T-helper 1 cell treated with Interleukin-12 subunit alpha and Interleukin-12 subunit beta and Interleukin-4 antibody, amounts not matched to agents 30 μg/mL and 1 μg/mL, for 36 hours (primary cell): ENCODE results near the gene GOLIM4.
"Not testable (repeated sequence)": the region's sequence is repeated elsewhere in the genome, so short reads cannot be mapped to it uniquely, and the experiment has no call there.

Source experiments
- H3K27ac Mint-ChIP-seq: one replicate; pipeline ENCODE4 v1.8.0; 2021; ENCODE audit warnings: mild to moderate bottlenecking, mixed read lengths
- H3K27me3 Mint-ChIP-seq: one replicate; pipeline ENCODE4 v1.8.0; 2021; ENCODE audit warnings: low read depth, mixed read lengths
- H3K36me3 Mint-ChIP-seq: one replicate; pipeline ENCODE4 v1.8.0; 2021; ENCODE audit warnings: low read depth, mixed read lengths
- H3K4me1 Mint-ChIP-seq: one replicate; pipeline ENCODE4 v1.8.0; 2021; ENCODE audit warnings: low read depth, mixed read lengths
- H3K4me3 Mint-ChIP-seq: one replicate; pipeline ENCODE4 v1.8.0; 2021; ENCODE audit warnings: mild to moderate bottlenecking, moderate library complexity, mixed read lengths
- H3K9me3 Mint-ChIP-seq: one replicate; pipeline ENCODE4 v1.8.0; 2021; ENCODE audit warnings: mixed read lengths

GOLIM4 gene

DNA sequence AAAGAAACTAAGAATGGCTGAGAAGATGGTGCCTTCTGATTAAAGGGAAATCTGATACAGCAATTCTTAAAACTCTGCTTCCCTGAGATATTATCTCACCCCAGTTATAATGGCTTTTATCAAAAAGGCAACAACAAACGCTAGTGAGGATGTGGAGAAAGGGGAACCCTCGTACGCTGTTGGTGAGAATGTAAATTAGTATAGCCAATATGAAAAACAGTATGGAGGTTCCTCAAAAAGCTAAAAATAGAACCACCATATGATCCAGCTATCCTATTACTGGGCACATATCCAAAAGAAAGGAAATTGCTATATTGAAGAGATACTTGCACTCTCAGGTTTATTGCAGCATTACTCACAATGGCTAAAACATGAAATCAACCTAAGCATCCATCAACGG lies 65.1 kb downstream of the GOLIM4 start:
- Mint-ChIP-seq H3K4me1 (peaks cover 6% of the 10 kb centered on the region), H3K27me3 (no peaks in the 10 kb centered on the region), H3K27ac (no peak overlapping the region), H3K36me3 (no peaks in the 10 kb centered on the region), H3K9me3 (no peaks in the 10 kb centered on the region), H3K4me3 (no peak overlapping the region)

DNA sequence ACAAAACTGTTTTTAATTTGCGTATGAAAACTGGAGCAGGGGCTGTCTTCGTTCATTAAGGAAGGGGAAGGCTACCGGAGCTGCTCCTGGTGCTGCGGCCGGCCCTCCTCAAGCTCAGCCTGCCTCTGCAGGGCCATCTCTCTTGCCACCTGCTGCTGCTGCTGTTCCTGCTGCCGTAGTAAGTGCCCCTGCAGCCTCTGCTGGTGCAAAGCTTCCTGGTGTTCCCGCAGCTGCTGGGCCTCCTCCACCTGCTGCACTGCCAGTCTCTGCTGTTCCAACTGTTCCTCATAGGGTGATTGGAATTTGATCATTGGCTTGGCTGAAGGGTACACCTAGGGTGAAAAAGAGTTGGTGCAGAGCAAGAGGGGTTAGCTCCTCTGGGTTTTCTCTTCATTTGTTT lies 66.0 kb downstream of the GOLIM4 start:
- no peaks in the 10 kb centered on the region for H3K36me3 Mint-ChIP-seq
- no peak overlapping the region for H3K4me3 Mint-ChIP-seq
- H3K4me1 Mint-ChIP-seq = peaks cover 13% of the 10 kb centered on the region
- H3K9me3 Mint-ChIP-seq = no peaks in the 10 kb centered on the region
- H3K27me3 Mint-ChIP-seq = no peaks in the 10 kb centered on the region
- no peak overlapping the region for H3K27ac Mint-ChIP-seq

DNA sequence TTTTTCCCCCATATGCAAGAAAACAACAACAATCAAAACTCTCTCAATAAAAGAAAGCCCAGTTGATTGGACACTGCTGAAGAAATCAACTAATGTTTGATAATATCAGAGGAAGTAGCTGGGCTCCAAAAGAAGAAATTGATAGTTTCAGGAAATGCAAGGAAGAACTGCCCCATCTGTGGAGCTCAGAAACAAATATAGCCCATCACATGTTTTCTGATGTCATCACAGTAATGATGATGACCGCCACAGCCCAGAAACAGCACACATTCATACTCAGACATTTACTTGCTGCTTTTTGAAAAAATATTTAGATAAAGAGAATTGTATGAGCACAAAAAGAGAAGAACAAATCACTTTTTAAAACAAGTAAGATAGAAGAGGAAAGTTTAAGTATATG lies 67.6 kb downstream of the GOLIM4 start:
- no peaks in the 10 kb centered on the region for H3K27me3 Mint-ChIP-seq
- peaks cover 22% of the 10 kb centered on the region for H3K4me1 Mint-ChIP-seq
- H3K9me3 Mint-ChIP-seq = no peaks in the 10 kb centered on the region
- H3K27ac Mint-ChIP-seq = no peak overlapping the region
- no peak overlapping the region for H3K4me3 Mint-ChIP-seq
- H3K36me3 Mint-ChIP-seq = no peaks in the 10 kb centered on the region

DNA sequence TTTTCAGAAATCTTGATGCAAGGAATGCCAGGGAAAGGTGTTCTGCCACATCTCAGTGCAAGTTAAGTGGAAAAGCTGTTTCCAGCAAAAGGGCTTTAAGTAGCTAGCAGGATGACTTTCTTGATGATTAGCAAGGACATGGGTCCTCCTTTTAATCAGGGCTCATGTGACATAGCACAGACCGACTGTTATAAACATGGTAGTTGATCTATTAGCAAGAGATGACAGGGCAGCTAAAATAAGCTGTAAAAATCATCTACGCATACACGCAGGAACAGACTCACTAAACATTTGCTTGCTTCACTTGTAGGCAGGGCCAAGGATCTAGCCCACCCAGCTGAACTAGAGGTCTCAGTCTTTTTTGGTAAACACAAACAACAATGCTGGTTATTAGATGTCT lies 69.0 kb downstream of the GOLIM4 start:
- Mint-ChIP-seq H3K9me3 (no peaks in the 10 kb centered on the region), H3K4me3 (no peak overlapping the region), H3K4me1 (peaks cover 27% of the 10 kb centered on the region), H3K36me3 (no peaks in the 10 kb centered on the region), H3K27ac (no peak overlapping the region), H3K27me3 (no peaks in the 10 kb centered on the region)

DNA sequence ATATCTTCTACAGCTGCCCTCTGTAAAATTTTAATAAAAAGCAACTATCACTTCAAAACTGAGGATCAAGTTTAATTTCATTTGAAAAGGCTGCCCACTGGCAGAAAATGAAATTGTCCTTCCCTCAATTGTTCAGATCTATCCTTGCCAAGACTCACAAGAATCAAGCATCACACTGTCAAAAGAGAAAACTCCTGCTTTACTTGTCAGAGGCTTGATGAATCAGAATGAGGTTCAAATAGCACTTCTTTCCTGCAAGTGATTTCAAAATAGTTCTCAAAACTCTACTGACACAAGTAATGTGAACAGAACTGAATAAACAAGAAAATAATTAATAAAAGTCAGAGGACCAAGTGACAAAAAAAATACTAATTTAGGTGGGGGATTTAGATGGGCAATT lies 70.6 kb downstream of the GOLIM4 start:
- no peaks in the 10 kb centered on the region for H3K36me3 Mint-ChIP-seq
- peak overlapping the region; percentile 28 for H3K4me3 Mint-ChIP-seq
- peak overlapping the region; percentile 63 for H3K27ac Mint-ChIP-seq
- no peaks in the 10 kb centered on the region for H3K9me3 Mint-ChIP-seq
- peaks cover 27% of the 10 kb centered on the region for H3K4me1 Mint-ChIP-seq
- no peaks in the 10 kb centered on the region for H3K27me3 Mint-ChIP-seq

DNA sequence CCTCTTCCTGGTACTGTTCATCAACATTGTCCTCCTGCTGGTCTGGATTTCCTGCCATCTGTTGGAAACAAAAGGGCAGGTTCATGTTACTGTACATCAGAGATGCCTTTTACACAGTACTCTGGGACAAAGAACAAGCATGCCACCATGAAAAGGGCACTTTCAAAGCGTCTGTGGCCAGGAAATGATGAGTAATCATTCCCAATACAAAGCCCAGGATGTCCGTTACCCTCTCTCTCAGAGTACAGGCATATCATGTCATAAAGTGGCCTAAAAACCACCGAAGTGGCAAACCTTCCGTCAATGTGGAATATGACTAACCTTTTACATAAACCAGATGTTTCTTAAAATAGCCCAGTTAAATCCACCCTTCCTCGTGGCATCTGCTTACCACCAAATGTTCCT lies 71.2 kb downstream of the GOLIM4 start:
- H3K27ac Mint-ChIP-seq = peak overlapping the region; percentile 63
- H3K36me3 Mint-ChIP-seq = no peaks in the 10 kb centered on the region

DNA sequence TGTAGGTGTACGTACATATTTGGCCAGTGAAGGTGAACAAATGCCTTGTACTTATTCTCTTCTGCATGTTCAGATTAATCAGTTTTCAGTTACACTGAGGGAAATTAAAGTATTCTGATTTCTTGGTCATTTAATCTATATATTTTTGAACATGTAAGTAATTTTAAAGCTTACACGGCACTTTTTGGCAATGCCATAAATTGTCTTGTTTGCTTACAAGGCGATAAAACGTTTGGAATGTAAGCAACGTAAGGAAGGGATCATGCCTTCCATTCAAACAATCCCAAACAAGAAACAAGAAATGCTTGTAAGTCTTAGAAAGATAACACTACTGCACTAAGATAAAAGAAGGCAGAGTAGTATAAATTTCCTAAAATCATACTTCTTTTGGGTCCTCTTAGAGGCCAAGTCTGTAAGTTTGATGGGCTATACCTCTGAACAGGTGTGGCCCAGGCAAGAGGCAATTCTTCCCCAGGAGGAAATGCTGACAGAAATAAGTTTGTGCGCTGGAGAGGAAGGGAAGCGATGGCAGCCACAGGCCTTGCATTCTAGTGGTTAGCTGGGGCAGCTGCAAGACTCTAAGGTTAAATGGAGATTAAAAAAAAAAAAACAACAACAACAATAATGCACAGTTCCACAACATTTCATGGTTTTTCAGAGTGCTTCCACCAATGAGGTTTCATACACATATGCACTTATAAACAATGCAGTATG lies 73.8 kb downstream of the GOLIM4 start:
- Mint-ChIP-seq H3K27ac (no peak overlapping the region), H3K27me3 (no peaks in the 10 kb centered on the region), H3K4me1 (peaks cover 23% of the 10 kb centered on the region), H3K36me3 (no peaks in the 10 kb centered on the region), H3K9me3 (no peaks in the 10 kb centered on the region), H3K4me3 (no peak overlapping the region)

More for the DNA sequence above, 71.2 kb downstream of the GOLIM4 start:
- peak overlapping the region; percentile 28 for H3K4me3 Mint-ChIP-seq
- no peaks in the 10 kb centered on the region for H3K27me3 Mint-ChIP-seq
- peaks cover 27% of the 10 kb centered on the region for H3K4me1 Mint-ChIP-seq
- H3K9me3 Mint-ChIP-seq = no peaks in the 10 kb centered on the region

DNA sequence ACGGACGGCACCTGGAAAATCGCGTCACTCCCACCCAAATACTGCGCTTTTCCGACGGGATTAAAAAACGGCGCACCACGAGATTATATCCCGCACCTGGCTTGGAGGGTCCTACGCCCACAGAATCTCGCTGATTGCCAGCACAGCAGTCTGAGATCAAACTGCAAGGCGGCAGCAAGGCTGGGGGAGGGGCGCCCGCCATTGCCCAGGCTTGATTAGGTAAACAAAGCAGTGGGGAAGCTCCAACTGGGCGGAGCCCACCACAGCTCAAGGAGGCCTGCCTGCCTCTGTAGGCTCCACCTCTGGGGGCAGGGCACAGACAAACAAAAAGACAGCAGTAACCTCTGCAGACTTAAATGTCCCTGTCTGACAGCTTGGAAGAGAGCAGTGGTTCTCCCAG lies 84.4 kb downstream of the GOLIM4 start:
- not testable (repeated sequence) for H3K27ac Mint-ChIP-seq, H3K27me3 Mint-ChIP-seq, H3K9me3 Mint-ChIP-seq, H3K36me3 Mint-ChIP-seq, H3K4me3 Mint-ChIP-seq, H3K4me1 Mint-ChIP-seq

DNA sequence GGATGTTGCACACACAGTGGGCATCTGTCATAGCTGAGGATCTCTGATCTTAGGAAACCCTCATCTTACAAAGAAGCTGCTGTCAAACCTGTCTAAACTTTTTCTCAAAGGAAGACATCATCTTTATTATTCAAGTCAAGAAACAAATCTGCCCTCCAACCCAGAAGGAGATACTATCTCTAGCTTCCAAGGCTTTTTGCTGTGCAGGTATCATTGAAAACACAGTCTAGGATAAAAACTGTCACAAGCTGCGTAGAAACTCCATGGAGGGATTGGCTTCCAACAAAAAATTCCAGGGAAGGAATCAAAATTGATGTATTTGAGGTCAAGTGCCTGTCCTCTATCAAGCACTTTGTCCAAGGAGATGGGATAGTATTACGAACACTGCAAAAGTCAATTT lies 89.1 kb downstream of the GOLIM4 start:
- H3K27ac Mint-ChIP-seq = no peak overlapping the region
- no peaks in the 10 kb centered on the region for H3K27me3 Mint-ChIP-seq
- no peaks in the 10 kb centered on the region for H3K36me3 Mint-ChIP-seq
- H3K4me1 Mint-ChIP-seq = no peaks in the 10 kb centered on the region
- H3K4me3 Mint-ChIP-seq = no peak overlapping the region
- H3K9me3 Mint-ChIP-seq = no peaks in the 10 kb centered on the region

DNA sequence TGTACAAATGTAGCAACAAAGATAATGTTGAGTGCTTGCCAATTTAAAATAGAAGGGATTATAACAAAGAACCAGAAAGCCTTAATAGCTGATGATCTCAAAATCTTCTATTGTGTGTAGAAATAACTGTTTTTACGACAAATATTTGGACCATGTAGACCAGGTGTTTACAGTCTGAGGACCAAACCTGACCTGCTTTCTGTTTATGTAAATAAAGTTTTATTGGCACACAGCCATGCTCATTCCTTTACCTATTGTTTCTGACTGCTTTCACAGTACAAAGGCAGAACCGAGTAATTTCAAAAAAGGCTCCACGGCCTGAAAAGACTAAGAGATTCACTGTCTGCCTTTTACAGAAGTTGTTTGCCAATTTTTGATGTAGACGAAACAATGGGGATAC lies 91.8 kb downstream of the GOLIM4 start:
- Mint-ChIP-seq H3K4me1 (no peaks in the 10 kb centered on the region), H3K36me3 (no peaks in the 10 kb centered on the region), H3K9me3 (no peaks in the 10 kb centered on the region), H3K27ac (no peak overlapping the region), H3K27me3 (no peaks in the 10 kb centered on the region), H3K4me3 (no peak overlapping the region)

DNA sequence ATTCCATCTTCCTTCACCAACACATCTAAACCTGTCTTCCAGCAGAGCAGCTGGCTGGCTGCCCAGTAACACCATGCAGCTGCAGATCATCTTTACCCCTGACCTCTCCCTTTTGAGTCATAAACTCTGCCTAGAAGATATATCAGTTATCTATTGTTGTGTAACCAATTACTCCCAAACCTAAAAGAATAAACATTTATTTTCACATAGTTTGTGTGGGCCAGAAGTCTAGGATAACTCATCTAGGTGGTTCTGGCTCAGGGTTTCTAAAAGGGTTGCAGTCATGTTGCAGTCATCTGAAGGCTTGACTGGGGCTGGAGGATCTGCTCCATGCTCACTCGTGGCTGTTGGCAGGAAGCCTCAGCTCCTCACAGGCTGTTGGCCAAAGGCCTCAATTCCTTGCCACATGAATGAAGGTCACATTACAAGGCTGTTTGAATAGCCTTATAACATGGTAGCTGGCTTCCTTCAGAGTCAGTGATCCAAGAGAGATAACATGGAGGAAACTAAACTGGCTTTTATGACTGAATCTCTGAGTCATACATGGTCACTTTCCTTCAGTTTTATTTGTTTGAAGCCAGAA lies 92.8 kb downstream of the GOLIM4 start:
- Mint-ChIP-seq H3K4me1 (no peaks in the 10 kb centered on the region), H3K27ac (no peak overlapping the region), H3K4me3 (no peak overlapping the region), H3K36me3 (no peaks in the 10 kb centered on the region), H3K27me3 (no peaks in the 10 kb centered on the region), H3K9me3 (no peaks in the 10 kb centered on the region)

DNA sequence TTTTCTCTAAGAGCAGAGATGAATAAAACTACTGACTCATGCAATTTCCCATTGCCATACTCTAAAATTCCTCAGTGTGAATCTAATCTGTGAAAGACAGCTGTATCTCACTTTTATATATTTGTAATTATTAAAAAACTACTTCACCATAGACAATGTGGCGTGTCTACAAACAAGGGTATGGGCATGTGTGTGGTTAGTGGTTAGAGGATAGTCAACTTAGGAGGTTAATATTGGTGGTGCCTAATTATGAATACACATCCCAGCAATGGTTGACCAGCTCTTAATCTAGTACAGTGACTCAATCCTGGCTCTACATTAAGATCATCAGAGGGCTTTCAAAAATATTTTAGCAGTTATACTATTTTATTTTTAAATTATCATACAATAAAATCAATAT lies 94.5 kb downstream of the GOLIM4 start:
- Mint-ChIP-seq H3K4me1 (no peaks in the 10 kb centered on the region), H3K27me3 (no peaks in the 10 kb centered on the region), H3K9me3 (no peaks in the 10 kb centered on the region), H3K27ac (no peak overlapping the region), H3K4me3 (no peak overlapping the region), H3K36me3 (no peaks in the 10 kb centered on the region)

DNA sequence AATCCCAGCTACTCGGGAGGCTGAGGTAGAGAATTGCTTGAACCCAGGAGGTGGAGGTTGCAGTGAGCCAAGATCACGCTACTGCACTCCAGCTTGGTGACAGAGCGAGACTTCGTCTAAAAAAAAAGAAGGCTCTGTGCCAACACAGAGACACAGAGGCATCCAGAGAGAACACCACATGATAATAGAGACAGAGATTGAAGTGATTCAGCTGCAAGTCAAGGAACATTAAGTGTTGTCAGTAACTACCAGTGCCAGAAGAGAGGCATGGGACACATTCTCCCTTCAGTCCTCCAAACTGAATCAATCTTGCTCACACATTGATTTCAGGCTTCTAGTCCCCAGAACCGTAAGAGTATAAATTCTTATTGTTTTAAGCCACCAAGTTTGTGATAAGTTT lies 97.5 kb downstream of the GOLIM4 start:
- Mint-ChIP-seq H3K27ac (no peak overlapping the region), H3K4me3 (no peak overlapping the region), H3K4me1 (no peaks in the 10 kb centered on the region), H3K36me3 (no peaks in the 10 kb centered on the region), H3K27me3 (no peaks in the 10 kb centered on the region), H3K9me3 (no peaks in the 10 kb centered on the region)

DNA sequence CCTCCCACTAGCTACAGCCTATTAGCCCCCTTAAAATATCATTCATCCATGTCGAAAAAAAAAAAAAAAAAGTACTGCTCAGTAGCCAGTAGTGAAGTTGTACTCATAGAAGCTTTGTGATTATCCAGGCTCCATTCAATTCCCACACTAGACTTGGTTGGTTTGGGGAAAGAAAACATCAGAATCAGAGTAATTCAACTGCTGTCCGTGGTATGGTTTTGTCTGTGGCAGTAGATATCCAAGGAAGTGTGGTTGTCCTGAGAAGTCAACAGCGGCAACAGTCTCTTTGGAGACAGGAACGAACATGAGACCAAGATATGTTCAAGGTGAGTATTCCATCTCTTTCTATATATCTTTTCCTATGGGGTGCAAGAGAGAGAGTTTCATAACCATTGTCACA lies 99.2 kb downstream of the GOLIM4 start:
- H3K4me1 Mint-ChIP-seq = no peaks in the 10 kb centered on the region
- no peaks in the 10 kb centered on the region for H3K9me3 Mint-ChIP-seq
- H3K27me3 Mint-ChIP-seq = no peaks in the 10 kb centered on the region
- H3K36me3 Mint-ChIP-seq = no peaks in the 10 kb centered on the region
- H3K4me3 Mint-ChIP-seq = no peak overlapping the region
- no peak overlapping the region for H3K27ac Mint-ChIP-seq

DNA sequence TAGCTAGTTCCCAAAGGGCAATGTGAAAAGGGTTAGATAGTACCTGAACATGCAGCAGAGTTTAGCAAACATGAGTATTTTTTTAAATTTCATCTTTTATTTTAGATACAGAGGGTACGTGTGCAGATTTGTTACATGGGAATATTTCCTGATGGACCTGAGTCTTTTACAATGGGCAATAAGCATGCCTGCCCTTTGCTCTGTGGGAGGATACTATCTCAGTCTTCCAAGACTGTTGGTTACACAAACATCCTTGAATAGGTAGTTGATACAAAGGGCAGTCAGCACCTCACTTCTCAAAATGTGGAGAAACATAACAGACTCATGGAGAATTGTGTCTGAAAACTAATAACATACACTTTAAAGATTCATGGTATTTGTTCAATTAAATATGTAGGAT lies 103.3 kb downstream of the GOLIM4 start:
- H3K36me3 Mint-ChIP-seq = no peaks in the 10 kb centered on the region
- no peaks in the 10 kb centered on the region for H3K27me3 Mint-ChIP-seq
- no peaks in the 10 kb centered on the region for H3K9me3 Mint-ChIP-seq
- H3K27ac Mint-ChIP-seq = no peak overlapping the region
- no peak overlapping the region for H3K4me3 Mint-ChIP-seq
- no peaks in the 10 kb centered on the region for H3K4me1 Mint-ChIP-seq

DNA sequence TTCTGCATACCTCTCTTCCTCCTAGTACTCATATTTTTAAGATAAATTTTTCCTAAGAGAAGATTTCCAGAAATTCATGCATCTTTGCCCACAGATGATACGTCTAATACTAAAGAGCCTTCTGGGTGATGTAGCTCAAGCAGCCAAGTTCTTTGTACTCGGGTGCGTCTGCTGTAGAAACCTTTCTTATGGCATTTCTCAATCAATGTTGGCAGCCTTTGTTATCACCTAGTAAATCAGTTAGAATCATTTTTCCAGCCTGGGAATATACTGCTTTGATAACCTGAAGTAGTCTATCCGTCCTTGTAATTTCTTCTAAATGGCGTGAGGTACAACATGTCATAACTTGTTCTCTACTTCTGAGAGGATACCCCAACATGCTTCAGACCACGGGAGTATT lies 104.5 kb downstream of the GOLIM4 start:
- no peaks in the 10 kb centered on the region for H3K27me3 Mint-ChIP-seq
- no peaks in the 10 kb centered on the region for H3K36me3 Mint-ChIP-seq
- no peak overlapping the region for H3K27ac Mint-ChIP-seq
- no peak overlapping the region for H3K4me3 Mint-ChIP-seq
- H3K4me1 Mint-ChIP-seq = no peaks in the 10 kb centered on the region
- no peaks in the 10 kb centered on the region for H3K9me3 Mint-ChIP-seq
